GM12878 (cell line): Measurements from ENCODE around the gene TIGD7. TPM values are rescaled to one million over a fixed set of nuclear protein-coding genes. Genes with fewer than 3 reads are reported as not detected.

ENCODE experiments used
- ATAC-seq: fragments of 200-7000 bp; cut with Tn5 transposase; 3 replicates; pipeline ENCODE4 v1.9.1; 2020; ENCODE audit warnings: mild to moderate bottlenecking, moderate library complexity
- BruUV-seq: library from RNA; stranded (reverse); fragments of 400-500 nt; replicated peaks from 2 replicates; lab custom pipeline; 2021; lab: Mats Ljungman, UMichigan
- CTCF ChIA-PET: fragments of 300-600 bp; sonication (Branson Sonifier 250); formaldehyde crosslinking; extraction: SDS; loops from one replicate; lab custom pipeline; 2021; ENCODE audit warnings: inconsistent platforms; lab: Yijun Ruan, JAX
- POLR2A ChIA-PET: fragments of 350-600 bp; formaldehyde crosslinking; extraction: SDS; loops from one replicate; lab custom pipeline; 2021; ENCODE audit warnings: inconsistent platforms; lab: Charles Lee
- RAD21 ChIA-PET: fragments of 300-600 bp; sonication (Branson Sonifier 250); formaldehyde crosslinking; loops from one replicate; lab custom pipeline; 2023; ENCODE audit warnings: antibody characterized with exemption; ENCODE audit not compliant: unreplicated experiment; lab: Charles Lee
- SMC1A ChIA-PET: fragments of 300-600 bp; sonication (Branson Sonifier 250); formaldehyde crosslinking; loops from one replicate; lab custom pipeline; 2023; ENCODE audit not compliant: unreplicated experiment, uncharacterized antibody; lab: Charles Lee
- DNase-seq: peaks from one replicate; pipeline ENCODE4 v3.0.0-alpha.2; 2011; ENCODE audit warnings: low read depth, low spot score
- FAIRE-seq: peaks from 3 replicates; lab custom pipeline; 2011; peaks lifted over from hg19 to GRCh38; lab: Jason Lieb, UNC
- H2AFZ ChIP-seq: 2 replicates; pipeline ENCODE4 v1.6.0; 2011; ENCODE audit warnings: low read depth, low read length, control low read depth; ENCODE audit not compliant: control insufficient read depth
- H3K27ac ChIP-seq: 2 replicates; pipeline ENCODE4 v1.5.1; 2011; ENCODE audit warnings: control low read depth; ENCODE audit not compliant: control insufficient read depth, insufficient read depth
- H3K27me3 ChIP-seq, 2 experiments: replicated peaks in 1 of 2; 2 replicates each; pipeline versions ENCODE4 v1.6.0 to v1.6.1; 2011; ENCODE audit warnings: low read length in 1 of 2; ENCODE audit not compliant: control insufficient read depth in 2 of 2, insufficient read depth in 2 of 2
- H3K36me3 ChIP-seq, 2 experiments: 2 replicates each; pipeline ENCODE4 v1.5.1; 2011; ENCODE audit warnings: low read length in 1 of 2; ENCODE audit not compliant: control insufficient read depth in 2 of 2, insufficient read depth in 2 of 2
- H3K4me1 ChIP-seq: 2 replicates; pipeline ENCODE4 v1.6.1; 2011; ENCODE audit warnings: mild to moderate bottlenecking, low read length, moderate library complexity, mixed read lengths; ENCODE audit not compliant: control insufficient read depth, insufficient read depth
- H3K4me2 ChIP-seq: 2 replicates; pipeline ENCODE4 v1.6.0; 2011; ENCODE audit warnings: control low read depth; ENCODE audit not compliant: control insufficient read depth, insufficient read depth
- H3K4me3 ChIP-seq: fragments of 200-600 bp; sonication (generic); 2 replicates; pipeline ENCODE4 v1.5.1; 2016
- H3K79me2 ChIP-seq: 2 replicates; pipeline ENCODE4 v1.6.0; 2011; ENCODE audit warnings: low read length; ENCODE audit not compliant: control insufficient read depth, insufficient read depth
- H3K9ac ChIP-seq: 2 replicates; pipeline ENCODE4 v1.8.0; 2011; ENCODE audit warnings: low read length, control low read depth, mixed read lengths; ENCODE audit not compliant: control insufficient read depth, insufficient read depth
- H3K9me3 ChIP-seq: replicated peaks from 3 replicates; pipeline ENCODE4 v1.5.1; 2011; ENCODE audit warnings: mild to moderate bottlenecking, low read length; ENCODE audit not compliant: control insufficient read depth, insufficient read depth
- H4K20me1 ChIP-seq: 2 replicates; pipeline ENCODE4 v1.6.0; 2011; ENCODE audit not compliant: control insufficient read depth, insufficient read depth
- CBFB ChIP-seq: IDR thresholded peaks from 2 replicates; pipeline ENCODE4 v1.6.1; 2016; ENCODE audit warnings: antibody characterized with exemption, low read depth
- CHD1 ChIP-seq: IDR thresholded peaks from 2 replicates; pipeline ENCODE4 v1.6.1; 2012; ENCODE audit warnings: low read depth, low read length, improper control_type of control experiment
- DPF2 ChIP-seq: fragments of 450-650 bp; IDR thresholded peaks from 2 replicates; pipeline ENCODE4 v1.6.1; 2017; ENCODE audit warnings: mild to moderate bottlenecking
- EP300 ChIP-seq, 2 experiments: fragments of 150-350 bp in 1 of 2; IDR thresholded peaks; 2 replicates each; pipeline ENCODE4 v1.6.1; 2011 to 2012; ENCODE audit warnings: low read depth in 2 of 2, low read length in 2 of 2, borderline replicate concordance in 1 of 2, improper control_type of control experiment in 1 of 2, inconsistent platforms in 1 of 2; ENCODE audit not compliant: control insufficient read depth in 1 of 2
- FOXK2 ChIP-seq: fragments of 450-650 bp; IDR thresholded peaks from 2 replicates; pipeline ENCODE4 v1.6.1; 2017; ENCODE audit warnings: mild to moderate bottlenecking, moderate library complexity
- GABPA ChIP-seq: IDR thresholded peaks from 2 replicates; pipeline ENCODE4 v1.6.1; 2014; ENCODE audit warnings: antibody characterized with exemption, low read depth, mild to moderate bottlenecking, inconsistent platforms
- HCFC1 ChIP-seq: fragments of 150-350 bp; IDR thresholded peaks from 2 replicates; pipeline ENCODE4 v1.6.1; 2014; ENCODE audit warnings: low read length
- KLF5 ChIP-seq: fragments of 450-650 bp; IDR thresholded peaks from 2 replicates; pipeline ENCODE4 v1.6.1; 2014; ENCODE audit warnings: mild to moderate bottlenecking; ENCODE audit not compliant: partially characterized antibody
- POLR2AphosphoS2 ChIP-seq: IDR thresholded peaks from 2 replicates; pipeline ENCODE4 v1.6.1; 2011; ENCODE audit warnings: low read depth, mild to moderate bottlenecking, low read length, improper control_type of control experiment, moderate library complexity
- ZNF622 ChIP-seq: fragments of 450-650 bp; IDR thresholded peaks from 2 replicates; pipeline ENCODE4 v1.6.1; 2017; ENCODE audit warnings: mild to moderate bottlenecking, inconsistent platforms
- WGBS: methylation state at CpG from one replicate; pipeline ENCODE4 v1.1.6; 2016; ENCODE audit warnings: low lambda C conversion rate; ENCODE audit not compliant: insufficient replicate concordance, insufficient coverage; ENCODE audit errors: missing lambda C conversion rate; 5-methylcytosine and 5-hydroxymethylcytosine counted together
- in situ Hi-C: fragments of 300-500 bp; cut with MboI; formaldehyde crosslinking; loops from 9 replicates; pipeline ENCODE4 v1.14.3; 2018; ENCODE audit warnings: mixed read lengths
- intact Hi-C: fragments of 100-400 bp; cut with micrococcal nuclease; formaldehyde crosslinking; loops from one replicate; pipeline ENCODE4 v1.14.2; 2022; ENCODE audit not compliant: unreplicated experiment
- polyA plus RNA-seq, 11 experiments: library from polyadenylated mRNA; depleted of rRNA in 4 of 11; unstranded in 6 of 11; stranded (reverse) in 5 of 11; fragments of >200 nt; fragmentation: Nextera tagmentation in 4 of 11; fragmentation: Illumina TruSeq in 1 of 11; extraction: Ambion mirVana in 4 of 11; extraction: Trizol in 1 of 11; gene quantifications; 1 replicate in 1 of 11; 2 replicates in 10 of 11; pipeline versions ENCODE4 v1.2.1 to v1.2.3, GENCODE V29; 2011 to 2016; ENCODE audit warnings: inconsistent platforms in 2 of 11, missing spikeins in 2 of 11, low read depth in 1 of 11
- total RNA-seq, 4 experiments: library from RNA; depleted of rRNA in 3 of 4; stranded (reverse); fragments of >200 nt in 3 of 4; fragmentation: Illumina TruSeq in 1 of 4; extraction: Trizol in 1 of 4; gene quantifications; 2 replicates each; pipeline versions ENCODE4 v1.2.1 to v1.2.3, GENCODE V29; 2013 to 2021
- TF ChIP-seq, protein P1 (sequence below): fragments of 450-650 bp; IDR thresholded peaks from 2 replicates; pipeline ENCODE4 v1.6.1; 2018; ENCODE audit warnings: borderline replicate concordance, mild to moderate bottlenecking; ENCODE audit not compliant: partially characterized antibody
- TF ChIP-seq, protein P2 (sequence below): IDR thresholded peaks from 2 replicates; pipeline ENCODE4 v1.6.1; 2011; ENCODE audit warnings: borderline replicate concordance, low read depth, mild to moderate bottlenecking, moderate library complexity, low read length; ENCODE audit not compliant: insufficient read depth, poor library complexity, severe bottlenecking
- TF ChIP-seq, protein P3 (sequence below): IDR thresholded peaks from 2 replicates; pipeline ENCODE4 v1.6.1; 2011; ENCODE audit warnings: mild to moderate bottlenecking, low read depth, low read length, moderate library complexity; ENCODE audit not compliant: insufficient replicate concordance
- TF ChIP-seq, protein P4 (sequence below): fragments of 450-650 bp; IDR thresholded peaks from 2 replicates; pipeline ENCODE4 v1.6.1; 2017; ENCODE audit warnings: mild to moderate bottlenecking, moderate library complexity

The TIGD7 gene
- total and polyA plus RNA-seq, 10 of the 15 experiments (the other 5 are each of a cell fraction or from before 2014, with no cell fraction given), result 0.37 to 3.8 (median 3.0) TPM

DNA sequence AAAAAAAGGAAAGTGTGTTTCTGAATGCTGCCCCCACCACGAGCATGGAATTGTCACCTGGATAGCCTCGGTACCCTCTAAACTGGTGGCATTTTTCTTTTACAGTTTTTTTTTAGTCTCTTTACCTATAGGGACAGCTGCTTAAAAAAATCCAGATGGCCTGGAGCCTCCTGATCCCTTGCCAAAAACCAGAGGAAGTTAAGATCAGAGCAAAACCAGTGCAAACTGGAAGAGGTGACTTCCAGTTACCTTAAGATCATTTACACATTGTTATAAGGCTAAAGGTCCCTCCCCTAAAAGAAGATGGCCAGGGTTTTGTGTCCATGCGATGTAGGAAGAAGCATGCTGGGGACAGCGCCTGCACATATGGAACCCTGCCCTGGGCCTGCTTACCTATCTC, 52.3 kb downstream of the TIGD7 start (continued):
- TF ChIP-seq POLR2AphosphoS2 (no peak), GABPA (no peak)
- TF ChIP-seq, protein P1, sequence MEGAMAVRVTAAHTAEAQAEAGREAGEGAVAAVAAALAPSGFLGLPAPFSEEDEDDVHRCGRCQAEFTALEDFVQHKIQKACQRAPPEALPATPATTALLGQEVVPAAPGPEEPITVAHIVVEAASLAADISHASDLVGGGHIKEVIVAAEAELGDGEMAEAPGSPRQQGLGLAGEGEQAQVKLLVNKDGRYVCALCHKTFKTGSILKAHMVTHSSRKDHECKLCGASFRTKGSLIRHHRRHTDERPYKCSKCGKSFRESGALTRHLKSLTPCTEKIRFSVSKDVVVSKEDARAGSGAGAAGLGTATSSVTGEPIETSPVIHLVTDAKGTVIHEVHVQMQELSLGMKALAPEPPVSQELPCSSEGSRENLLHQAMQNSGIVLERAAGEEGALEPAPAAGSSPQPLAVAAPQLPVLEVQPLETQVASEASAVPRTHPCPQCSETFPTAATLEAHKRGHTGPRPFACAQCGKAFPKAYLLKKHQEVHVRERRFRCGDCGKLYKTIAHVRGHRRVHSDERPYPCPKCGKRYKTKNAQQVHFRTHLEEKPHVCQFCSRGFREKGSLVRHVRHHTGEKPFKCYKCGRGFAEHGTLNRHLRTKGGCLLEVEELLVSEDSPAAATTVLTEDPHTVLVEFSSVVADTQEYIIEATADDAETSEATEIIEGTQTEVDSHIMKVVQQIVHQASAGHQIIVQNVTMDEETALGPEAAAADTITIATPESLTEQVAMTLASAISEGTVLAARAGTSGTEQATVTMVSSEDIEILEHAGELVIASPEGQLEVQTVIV, result no peak

DNA sequence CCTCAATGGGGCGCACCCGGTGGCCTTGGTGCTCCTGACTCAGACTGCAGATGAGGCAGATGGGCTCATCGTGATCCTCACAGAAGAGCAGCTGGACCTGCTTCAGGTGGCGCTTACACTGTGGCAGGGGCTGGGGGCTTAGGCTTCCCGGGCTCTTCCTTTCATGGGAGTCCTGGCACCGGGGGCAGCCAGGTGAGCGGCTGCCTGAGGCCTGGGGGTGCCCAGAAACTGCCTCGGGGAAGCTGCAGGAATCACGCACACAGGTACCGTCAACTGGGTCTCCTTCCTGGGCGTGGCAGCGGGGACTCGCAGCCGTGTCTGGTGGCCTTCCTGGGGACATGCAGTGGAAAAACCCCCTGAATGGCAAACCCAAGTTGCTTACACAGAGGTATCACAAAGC, 55.8 kb downstream of the TIGD7 start:
- Histone ChIP-seq H3K27ac (no peak overlapping the region), H2AFZ (no peak overlapping the region), H3K9ac (no peak overlapping the region), H3K4me2 (no peak overlapping the region), H3K79me2 (no peaks in the 10 kb centered on the region), H3K36me3 (no peaks in the 10 kb centered on the region), H3K4me3 (no peak overlapping the region), H3K4me1 (no peaks in the 10 kb centered on the region), H3K27me3 (no peaks in the 10 kb centered on the region; a peak in 1 of 4 replicates), H3K9me3 (no peaks in the 10 kb centered on the region), H4K20me1 (no peaks in the 10 kb centered on the region)
- 59% methylated on average over 14 of the region's 14 CpGs for WGBS
- intact Hi-C loops (no loop called here), in situ Hi-C loops (no loop called here)
- POLR2A ChIA-PET, result no interaction called here
- SMC1A ChIA-PET, result no interaction called here
- BruUV-seq, result no TSS peak
- CTCF ChIA-PET, result no interaction called here
- FAIRE-seq (no peak), DNase-seq (no peak), ATAC-seq (no peak)
- RAD21 ChIA-PET, result no interaction called here
- TF ChIP-seq, protein P2, sequence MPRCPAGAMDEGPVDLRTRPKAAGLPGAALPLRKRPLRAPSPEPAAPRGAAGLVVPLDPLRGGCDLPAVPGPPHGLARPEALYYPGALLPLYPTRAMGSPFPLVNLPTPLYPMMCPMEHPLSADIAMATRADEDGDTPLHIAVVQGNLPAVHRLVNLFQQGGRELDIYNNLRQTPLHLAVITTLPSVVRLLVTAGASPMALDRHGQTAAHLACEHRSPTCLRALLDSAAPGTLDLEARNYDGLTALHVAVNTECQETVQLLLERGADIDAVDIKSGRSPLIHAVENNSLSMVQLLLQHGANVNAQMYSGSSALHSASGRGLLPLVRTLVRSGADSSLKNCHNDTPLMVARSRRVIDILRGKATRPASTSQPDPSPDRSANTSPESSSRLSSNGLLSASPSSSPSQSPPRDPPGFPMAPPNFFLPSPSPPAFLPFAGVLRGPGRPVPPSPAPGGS, result no peak
- TF ChIP-seq CHD1 (no peak), CBFB (no peak), ZNF622 (no peak), FOXK2 (no peak), EP300 (IDR thresholded peaks at IDR 0.05; ENCODE audit: borderline replicate concordance in 1 of 2, control insufficient read depth in 1 of 2, low read depth in 2 of 2, low read length in 2 of 2) (no peak), DPF2 (no peak), HCFC1 (no peak), POLR2AphosphoS2 (no peak), KLF5 (no peak)
- TF ChIP-seq, protein P3, sequence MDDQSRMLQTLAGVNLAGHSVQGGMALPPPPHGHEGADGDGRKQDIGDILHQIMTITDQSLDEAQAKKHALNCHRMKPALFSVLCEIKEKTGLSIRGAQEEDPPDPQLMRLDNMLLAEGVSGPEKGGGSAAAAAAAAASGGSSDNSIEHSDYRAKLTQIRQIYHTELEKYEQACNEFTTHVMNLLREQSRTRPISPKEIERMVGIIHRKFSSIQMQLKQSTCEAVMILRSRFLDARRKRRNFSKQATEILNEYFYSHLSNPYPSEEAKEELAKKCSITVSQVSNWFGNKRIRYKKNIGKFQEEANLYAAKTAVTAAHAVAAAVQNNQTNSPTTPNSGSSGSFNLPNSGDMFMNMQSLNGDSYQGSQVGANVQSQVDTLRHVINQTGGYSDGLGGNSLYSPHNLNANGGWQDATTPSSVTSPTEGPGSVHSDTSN, result no peak
- TF ChIP-seq, protein P4, sequence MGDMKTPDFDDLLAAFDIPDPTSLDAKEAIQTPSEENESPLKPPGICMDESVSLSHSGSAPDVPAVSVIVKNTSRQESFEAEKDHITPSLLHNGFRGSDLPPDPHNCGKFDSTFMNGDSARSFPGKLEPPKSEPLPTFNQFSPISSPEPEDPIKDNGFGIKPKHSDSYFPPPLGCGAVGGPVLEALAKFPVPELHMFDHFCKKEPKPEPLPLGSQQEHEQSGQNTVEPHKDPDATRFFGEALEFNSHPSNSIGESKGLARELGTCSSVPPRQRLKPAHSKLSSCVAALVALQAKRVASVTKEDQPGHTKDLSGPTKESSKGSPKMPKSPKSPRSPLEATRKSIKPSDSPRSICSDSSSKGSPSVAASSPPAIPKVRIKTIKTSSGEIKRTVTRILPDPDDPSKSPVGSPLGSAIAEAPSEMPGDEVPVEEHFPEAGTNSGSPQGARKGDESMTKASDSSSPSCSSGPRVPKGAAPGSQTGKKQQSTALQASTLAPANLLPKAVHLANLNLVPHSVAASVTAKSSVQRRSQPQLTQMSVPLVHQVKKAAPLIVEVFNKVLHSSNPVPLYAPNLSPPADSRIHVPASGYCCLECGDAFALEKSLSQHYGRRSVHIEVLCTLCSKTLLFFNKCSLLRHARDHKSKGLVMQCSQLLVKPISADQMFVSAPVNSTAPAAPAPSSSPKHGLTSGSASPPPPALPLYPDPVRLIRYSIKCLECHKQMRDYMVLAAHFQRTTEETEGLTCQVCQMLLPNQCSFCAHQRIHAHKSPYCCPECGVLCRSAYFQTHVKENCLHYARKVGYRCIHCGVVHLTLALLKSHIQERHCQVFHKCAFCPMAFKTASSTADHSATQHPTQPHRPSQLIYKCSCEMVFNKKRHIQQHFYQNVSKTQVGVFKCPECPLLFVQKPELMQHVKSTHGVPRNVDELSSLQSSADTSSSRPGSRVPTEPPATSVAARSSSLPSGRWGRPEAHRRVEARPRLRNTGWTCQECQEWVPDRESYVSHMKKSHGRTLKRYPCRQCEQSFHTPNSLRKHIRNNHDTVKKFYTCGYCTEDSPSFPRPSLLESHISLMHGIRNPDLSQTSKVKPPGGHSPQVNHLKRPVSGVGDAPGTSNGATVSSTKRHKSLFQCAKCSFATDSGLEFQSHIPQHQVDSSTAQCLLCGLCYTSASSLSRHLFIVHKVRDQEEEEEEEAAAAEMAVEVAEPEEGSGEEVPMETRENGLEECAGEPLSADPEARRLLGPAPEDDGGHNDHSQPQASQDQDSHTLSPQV, result no peak
